SHP77 treated with DMSO at 0.1 percent for 48 hours (cell line): ENCODE data around the gene SLC12A5.
"Not testable (repeated sequence)": the region's sequence is repeated elsewhere in the genome, so short reads cannot be mapped to it uniquely, and the experiment has no call there.

Source experiments
- DNase-seq: peaks from one replicate; lab custom pipeline; 2025; lab: John Stamatoyannopoulos, UW

Gene SLC12A5

DNA sequence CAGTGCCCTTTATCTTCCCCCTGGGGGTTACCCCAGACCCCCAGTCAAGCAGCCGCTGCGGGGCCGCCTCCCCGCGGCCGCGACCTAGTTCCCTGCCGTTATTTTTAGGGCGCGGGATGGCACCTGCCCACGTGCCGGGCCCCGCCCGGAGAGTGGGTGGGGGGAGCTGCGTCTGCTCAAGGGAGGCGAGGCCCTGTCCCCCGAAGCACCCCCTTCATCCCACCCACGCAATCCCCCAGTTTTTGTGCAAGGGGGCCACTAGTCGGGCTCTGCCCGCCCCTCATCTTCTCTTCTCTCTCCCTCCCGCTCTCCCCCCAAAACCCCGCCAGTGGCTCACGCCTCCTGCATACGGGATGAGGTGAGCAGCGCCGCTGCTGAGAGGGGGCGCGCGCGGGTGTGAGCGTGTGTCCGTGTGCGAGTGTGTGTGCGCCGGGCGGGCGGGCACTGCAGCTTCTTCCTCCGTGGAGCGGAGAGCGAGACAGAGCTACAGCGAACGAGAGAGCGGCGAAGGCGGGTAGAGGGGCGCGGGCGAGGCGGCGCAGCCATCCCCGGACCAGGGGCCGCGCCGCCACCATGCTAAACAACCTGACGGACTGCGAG lies at the start of gene SLC12A5:
Gene SLC12A5, plus strand, starts transcription at position 444 of the 600 bp plus-strand sequence. Its CDS starts 130 bp downstream, at position 574.
- DNase-seq = no peak

DNA sequence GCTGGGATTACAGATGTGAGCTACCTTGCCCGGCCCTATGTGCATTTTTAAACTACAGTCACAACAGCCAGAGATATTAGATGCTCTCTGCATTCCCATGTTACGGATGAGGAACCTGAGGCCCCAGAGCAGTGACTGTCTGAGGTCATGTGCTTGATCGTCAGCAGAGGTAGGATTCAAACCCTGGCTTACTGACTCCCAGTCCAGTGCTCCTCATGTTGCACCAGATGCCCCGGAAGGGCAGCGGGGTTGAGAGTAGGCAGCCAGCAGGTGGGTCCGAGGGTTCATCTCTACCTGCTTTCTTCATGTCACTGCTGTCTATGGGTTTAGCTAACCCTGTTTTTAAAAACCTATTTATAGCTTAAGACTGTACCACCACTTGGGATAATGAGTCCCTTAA lies 47.8 kb upstream of the SLC12A5 start:
- no peak for DNase-seq

DNA sequence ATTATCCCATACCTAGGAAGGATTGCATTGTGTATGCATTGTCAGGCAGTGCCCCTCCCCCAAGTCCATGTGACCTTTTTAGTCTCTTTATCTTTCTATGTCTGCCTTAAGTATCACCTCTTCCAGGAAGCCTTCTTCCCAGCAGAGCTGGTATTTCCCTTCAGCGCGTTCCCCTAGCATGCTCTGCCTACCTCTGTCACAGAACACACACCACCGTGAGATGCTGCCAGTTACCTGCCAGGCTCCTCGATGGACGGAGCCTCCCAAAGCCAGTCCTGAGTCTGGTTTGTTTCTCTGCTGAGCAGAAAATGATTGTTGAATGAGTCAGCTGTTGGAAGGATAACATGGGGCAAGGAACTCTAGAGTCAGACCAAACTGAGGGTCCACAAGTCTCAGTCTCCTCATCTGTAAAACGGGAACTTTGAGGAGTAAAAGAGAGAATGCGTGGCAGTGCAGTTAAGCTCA lies 45.7 kb upstream of the SLC12A5 start:
- no peak for DNase-seq

DNA sequence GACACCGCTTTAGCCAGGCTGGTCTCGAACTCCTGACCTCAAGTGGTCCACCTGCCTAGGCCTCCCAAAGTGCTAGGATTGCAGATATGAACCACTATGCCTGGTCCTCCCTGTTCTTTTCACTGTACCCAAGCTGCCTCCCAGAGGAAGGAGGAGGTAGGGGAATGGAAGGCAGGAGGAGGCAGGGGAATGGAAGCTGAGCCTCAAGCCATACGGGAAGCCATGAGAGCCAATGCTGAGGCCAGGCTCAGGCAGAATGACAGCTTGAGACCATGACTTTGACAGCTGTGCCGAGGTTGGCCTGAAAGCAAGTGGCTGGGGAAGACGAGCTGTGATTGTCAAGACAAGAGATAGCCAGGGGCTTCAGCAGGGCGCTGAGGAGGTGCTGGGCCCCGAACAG lies 43.4 kb upstream of the SLC12A5 start:
- DNase-seq = no peak

DNA sequence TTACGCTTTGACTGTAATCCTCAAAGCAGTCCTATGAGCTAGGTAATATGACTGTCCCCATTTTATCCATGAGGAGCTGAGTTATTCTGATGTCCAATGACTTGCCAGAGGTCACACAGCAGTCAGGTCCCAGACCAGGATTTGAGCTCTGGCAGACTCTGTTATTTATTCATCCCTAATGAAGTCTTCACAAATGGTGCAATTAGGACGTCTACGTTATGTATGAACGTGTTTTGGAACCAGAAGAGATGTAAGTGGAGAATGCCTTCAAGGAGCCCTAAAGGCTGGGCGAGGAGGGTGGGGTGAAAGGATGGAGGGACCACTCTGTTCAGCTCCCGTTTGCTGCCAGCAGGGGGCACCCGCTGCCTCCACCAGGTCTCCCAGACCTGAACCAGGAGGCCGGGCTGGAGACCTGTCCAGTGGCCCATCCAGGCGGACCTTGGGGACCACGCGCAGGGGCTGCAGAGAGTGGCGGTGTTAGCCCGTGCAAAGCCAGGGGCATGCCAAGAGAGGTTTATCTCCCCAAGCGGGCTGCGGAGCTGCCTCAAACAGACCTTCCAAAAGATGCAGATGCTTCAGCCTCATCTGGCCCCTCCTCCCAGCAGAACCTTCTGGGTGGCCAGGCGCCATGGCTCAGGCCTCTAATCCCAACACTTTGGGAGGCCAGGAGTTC lies 41.8 kb upstream of the SLC12A5 start:
- peak; percentile 41 for DNase-seq

DNA sequence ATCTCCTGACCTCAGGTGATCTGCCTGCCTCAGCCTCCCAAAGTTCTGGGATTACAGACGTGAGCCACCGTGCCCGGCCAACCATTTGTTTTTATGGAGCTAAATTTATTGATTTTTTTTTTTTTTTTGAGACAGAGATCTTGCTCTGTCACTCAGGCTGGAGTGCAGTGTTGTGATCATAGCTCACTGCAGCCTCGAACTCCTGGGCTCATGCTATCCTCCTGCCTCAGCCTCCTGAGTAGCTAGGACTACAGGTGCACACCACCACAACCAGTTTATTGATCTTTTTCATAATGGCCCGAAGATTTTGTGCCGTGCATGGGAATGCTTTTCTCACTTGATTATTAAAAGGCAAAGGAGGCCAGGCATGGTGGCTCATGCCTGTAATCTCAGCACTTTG lies 40.2 kb upstream of the SLC12A5 start:
- DNase-seq = not testable (repeated sequence)

DNA sequence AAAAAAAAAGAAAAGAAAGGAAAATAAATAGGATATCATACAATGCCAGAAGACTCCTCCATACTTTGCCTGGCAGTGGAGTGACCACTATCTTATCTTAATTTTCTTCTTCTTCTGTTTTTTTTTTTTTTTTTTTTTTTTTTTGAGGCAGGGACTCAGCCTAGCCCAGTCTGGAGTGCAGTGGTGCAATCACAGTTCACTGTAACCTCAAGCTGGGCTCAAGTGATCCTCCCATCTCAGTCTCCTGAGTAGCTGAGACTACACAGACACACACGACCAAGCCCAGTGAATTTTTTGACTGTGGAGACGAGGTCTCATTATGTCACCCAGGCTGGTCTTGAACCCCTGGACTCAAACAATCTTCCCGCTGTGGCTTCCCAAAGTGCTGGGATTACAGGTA lies 37.4 kb upstream of the SLC12A5 start:
- no peak for DNase-seq

DNA sequence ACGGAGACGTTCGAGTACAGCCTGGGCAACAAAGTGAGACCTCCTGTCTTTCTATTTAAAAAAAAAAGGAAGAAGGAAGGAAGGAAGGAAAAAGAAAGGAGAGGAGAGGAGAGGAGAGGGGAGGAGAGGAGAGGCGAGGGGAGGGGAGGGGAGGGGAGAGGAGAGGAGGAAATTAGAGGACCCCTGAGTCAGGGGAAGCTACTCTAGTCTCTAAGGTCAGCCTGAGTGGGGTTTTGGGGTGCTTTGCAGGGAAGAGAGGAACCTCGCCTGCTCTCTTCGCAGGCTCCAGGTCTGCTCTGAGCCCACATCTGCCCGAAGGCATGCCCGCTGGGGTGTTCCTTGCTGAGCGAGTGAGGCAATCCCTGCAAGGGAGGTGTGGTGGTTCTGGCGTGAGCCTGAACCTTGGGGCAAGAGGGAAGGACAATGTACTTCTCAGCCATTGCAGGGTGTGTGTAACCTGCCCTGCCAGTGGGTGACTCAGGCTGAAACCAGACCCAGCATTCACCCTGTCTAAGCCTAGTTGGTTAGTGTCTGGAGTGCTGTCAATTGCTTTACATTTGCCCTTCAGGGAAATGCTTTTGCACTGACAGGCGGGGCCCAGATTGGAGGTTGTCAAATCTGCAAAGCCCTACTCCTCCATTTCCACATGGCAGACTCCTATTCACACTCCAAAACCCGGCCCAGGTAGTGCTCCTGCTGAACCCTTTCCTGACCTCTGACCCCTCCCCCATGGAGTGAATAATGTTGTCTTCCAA lies 35.6 kb upstream of the SLC12A5 start:
- DNase-seq = no peak

DNA sequence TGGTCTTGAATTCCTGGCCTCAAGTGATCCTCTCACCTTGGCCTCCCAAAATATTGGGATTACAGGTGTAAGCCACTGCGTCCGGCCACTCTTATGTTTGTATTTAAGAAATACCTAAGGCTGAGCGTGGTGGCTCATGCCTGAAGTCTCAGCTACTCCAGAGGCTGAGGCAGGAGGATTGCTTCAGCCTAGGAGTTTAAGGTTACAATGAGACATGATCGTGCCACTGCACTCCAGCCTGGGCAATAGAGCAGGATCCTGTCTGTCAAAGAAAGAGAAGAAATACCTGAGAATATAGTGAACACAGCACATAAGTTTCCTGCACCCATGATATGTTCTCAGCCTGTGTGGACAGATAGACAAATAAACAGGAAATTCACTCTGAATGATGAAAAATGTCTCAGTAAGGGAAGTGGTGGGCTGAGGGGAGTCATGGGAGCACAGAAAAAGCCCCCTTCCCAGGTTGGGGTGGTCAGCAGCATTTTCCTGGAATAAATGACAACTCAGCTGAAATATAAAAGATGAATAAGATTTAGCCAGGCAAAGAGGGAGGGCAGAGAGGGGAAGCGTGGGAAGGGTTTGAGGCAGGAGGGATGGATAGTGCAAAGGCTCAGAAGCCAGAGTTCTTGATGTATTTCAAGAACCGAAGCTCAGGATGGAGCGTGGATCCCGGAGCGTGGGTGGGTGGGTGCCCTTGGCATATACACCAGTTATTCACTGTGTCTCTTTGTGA lies 34.1 kb upstream of the SLC12A5 start:
- DNase-seq = no peak

DNA sequence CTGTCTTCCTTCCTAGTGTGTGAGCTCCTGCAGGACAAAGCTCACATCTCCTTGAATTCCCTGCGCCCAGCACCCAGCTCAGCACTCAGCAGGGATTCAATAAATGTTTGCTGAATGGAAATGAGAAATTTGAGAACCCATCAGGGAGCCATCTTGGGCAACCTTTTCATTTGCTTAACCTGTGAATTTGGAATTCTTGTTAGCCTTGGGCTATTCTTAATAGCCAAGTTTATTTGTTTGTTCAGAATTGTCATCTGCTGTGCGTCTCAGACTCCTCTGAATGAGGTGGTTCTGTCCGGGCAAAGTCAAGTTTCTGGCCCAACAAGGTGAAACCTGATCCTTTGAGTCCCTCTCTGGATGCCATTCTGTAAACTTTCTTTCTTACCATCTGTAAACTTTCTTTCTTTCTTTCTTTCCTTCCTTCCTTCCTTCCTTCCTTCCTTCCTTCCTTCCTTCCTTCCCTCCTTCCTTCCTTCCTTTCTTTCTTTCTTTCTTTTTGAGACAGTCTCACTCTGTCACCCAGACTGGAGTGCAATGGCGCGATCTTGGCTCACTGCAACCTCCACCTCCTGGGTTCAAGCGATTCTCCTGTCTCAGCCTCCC lies 33.4 kb upstream of the SLC12A5 start:
- not testable (repeated sequence) for DNase-seq

DNA sequence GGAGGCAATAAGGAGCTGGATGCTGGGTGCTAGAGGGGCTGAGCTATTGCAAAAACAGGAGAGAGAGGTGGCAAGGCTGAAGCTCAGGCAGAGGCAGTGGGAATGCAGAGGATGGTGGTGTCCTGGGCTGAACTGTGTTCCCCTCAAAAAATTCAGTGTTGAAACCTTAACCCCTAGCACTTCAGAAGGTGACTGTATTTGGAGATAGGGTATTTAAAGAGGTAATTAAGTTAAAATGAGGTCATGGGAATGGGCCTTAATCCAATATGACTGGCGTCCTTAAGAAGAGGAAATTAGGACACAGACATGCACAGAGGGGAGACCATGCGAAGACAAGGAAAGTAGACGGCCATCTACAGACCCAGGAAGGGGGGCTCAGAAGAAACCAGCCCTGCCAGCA lies 31.8 kb upstream of the SLC12A5 start:
- DNase-seq = no peak

DNA sequence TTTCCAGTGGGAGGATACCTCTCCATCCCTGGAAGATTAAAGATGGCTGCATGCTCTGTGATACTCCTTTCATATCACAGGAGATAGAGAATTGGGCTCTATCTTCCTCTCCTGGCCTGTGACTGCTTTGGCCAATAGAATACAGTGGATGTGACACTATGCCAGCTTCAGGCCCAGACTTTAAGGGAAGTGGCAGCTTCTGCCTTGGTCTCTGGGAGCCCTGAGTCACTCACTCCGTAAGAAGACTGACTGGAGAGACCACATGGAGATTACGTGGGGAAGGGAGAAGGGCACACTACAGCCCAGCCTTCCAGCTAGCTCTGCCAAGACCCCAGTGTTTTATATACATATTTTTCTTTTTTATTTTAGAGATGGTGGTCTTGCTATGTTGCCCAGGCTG lies 30.7 kb upstream of the SLC12A5 start:
- DNase-seq = no peak

DNA sequence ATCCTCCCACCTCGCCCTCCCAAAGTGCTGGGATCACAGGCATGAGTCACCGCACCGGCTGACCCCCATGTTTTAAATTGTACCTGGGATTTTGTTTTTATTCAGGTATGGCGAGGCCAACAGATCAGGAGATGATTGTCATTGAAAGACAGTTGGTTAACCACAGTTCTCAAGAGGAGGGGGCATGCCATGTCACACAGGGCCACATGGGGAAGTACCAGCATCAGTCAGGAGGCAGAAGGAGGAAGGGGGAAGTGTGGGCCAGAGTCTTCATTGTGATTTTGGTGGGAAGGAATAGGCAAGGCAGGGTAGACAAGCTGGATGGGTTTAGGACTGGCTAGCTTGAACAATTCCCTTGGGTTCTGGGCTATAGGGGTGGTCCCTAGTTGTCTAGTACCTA lies 30.3 kb upstream of the SLC12A5 start:
- DNase-seq = no peak

DNA sequence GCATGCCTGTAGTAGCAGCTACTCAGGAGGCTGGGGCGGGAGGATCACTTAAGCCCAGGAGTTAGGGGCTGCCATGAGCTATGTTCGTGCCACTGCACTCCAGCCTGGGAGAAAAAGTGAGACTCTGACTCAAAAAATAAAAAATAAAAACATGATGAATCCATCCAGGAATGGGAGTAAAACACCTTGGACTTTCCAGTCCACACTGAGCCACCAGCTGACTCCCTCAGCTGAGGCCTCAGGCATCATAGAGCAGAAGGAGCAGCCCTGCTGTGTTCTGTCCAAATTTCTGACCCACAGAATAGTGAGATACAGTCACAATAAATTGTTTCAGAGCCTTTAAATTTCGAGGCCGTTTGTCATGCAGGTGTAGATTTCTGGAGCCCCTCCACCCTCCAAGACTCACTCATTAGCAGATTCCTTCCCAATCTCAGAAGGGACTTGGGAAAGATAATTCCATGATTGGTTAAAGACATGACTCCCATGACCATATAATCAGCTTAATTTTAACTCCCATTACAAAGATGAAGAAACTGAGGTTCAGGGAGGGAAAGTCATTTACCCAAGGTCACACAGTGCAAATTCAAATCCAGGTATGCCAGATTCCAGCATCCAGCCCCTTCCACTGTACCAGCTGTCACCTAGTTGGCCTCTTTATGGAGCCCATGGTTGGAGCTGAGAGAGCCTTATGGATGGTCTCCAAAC lies 29.3 kb upstream of the SLC12A5 start:
- no peak for DNase-seq

DNA sequence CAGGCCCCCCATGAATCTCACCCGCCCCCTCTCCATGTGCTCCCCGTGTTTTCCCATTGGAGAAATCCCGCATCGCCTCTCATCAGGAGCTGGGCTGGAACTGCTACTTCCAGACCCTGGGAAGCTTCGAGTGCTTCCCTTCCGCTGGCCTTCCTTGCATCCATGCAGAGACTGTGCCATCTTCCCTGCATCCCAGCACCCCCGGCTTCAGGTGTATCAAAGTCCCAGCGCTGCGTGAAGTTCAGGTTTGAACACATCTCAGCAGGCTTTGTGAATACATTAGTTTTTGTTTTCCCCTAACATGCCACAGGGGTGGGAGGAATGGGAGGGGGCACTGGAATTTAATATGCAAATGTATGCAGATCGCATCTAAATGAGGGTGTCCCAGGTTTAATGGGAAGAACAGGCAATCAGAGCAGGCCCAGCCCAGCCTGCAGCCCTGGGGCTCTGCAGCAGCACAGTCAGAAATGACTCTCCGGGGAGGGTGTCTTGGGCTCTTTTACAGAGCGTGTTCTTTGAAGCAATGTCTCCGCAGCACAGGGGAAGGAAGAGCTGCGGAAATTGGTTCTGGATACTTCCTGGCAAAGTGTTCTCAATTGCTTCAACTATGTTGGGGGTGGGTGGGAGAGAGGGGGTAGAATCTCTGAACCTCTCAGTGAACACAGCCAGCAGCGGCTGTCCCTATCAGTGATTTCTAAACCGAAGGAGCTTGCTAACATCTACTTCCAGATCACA lies 28.6 kb upstream of the SLC12A5 start:
- no peak for DNase-seq

DNA sequence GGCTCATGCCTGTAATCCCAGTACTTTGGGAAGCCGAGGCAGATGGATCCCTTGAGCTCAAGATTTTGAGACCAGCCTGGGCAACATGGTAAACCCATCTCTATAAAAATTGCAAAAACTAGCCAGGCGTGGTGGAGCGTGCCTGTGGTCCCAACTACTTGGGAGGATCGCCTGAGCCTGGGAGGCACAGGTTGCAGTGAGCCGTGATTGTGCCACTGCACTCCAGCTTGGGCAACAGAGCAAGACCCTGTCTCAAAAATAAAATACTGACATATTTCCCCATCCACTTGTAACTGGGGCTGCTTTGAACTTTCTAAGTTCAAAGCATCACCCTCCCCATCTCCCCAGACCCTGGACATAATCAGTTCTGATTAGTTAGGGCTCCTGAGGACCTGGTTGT lies 27.5 kb upstream of the SLC12A5 start:
- DNase-seq = no peak

DNA sequence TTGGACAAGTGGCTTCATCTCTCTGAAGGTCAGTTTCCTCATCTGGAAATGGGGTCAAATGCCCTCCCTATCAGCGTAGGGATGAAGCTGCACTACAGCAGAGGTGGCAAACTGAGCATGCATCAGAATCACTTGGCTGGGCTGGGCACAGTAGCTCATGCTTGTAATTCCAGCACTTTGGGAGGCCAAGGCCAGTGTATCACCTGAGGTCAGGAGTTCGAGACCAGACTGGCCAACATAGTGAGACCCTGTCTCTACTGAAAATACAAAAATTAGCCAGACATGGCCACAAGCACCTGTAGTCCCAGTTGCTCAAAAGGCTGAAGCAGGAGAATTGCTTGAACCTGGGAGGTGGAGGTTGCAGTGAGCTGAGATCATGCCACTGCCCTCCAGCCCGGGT lies 27.0 kb upstream of the SLC12A5 start:
- DNase-seq = no peak

DNA sequence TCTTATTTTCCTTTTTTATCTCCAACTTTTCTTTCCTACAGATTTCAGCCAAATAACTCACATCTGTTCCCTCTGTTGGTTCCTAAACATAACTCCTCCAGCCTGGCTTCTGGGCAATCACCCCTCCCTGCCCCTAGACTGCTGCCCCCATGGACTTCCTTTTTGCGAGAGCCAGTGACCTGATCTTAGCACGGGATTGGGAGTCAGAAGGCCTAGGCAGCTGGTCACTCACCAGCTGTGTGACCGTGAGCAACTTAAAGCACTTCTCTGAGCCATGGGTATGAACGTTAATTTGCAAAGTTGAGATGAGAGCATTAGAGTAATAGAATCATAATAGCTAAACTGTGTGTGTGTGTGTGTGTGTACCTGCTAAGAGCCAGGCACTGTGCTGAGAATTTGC lies 24.8 kb upstream of the SLC12A5 start:
- no peak for DNase-seq

DNA sequence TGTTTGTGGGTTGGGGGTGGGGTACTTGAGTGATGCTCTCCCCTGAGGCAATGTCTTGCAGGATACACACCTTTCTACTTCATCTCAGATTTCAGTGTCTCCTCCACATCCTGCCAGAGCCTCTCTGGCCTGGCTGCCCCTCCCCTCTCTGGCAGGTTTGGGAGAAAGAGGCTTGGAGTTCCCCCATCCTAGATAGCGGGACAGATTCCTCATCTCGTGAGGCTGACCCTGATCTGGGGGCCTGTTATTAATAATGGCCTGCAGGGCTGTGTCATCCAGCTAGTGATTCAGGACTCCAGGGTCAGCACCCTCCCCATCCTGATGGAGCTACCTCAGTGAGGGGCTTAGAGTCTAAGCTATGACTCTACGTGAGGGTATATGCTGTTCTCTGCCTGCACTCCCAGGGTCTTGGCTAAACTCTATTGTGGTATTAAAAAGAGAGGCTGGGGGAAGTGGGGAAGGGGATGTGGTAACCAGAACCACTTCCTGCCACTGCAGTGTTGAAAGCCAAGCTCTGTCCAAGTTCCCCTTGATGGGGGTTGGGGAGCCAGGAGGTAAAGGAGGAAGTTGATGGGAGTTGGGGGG lies 24.0 kb upstream of the SLC12A5 start:
- DNase-seq = no peak

DNA sequence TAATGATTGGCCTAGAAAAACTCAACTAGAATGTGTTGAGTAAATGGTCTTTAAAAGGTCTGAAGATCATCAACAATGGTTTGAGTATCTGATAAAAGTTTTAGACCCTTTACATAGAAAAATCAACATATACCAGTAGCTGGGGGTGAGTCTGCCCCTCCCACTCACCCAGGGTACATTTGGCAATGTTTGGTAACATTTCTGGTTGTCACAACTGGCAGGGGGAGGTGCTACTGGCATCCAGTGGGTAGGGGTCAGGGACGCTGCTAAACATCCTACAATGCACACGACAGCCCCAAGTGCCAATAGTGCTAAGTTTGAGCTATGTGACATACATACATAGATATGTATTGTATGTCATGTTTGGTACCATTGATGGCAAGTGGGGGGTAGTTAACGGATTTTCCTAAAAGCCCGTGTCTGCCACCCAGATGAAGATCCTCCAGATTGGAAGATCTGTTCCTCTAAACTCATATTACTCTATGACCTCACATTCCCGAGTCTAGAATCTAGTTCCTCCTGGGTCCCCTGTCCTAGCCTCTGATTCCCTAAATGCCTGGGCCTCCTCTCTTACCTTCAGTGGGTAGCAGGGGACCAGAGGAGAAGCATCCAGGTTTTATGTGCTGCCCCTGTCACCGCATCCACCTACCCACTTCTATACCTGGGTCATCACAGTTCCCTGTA lies 22.9 kb upstream of the SLC12A5 start:
- no peak for DNase-seq
